Activated CD4-positive, alpha-beta T cell treated with anti-CD3 and anti-CD28 coated beads, Interleukin-2, amount 50 U/mL, for 48 hours (primary cell): Measurements from ENCODE around the gene SLC27A5.
"Not testable (repeated sequence)": the region's sequence is repeated elsewhere in the genome, so short reads cannot be mapped to it uniquely, and the experiment has no call there.

Experiments used
- DNase-seq, 2 experiments: peaks; one replicate each; pipeline ENCODE4 v3.0.0-alpha.2; 2020

SLC27A5 gene

GRCh38 chr19:58466760-58467589 lies 44.8 kb downstream of the SLC27A5 start, which contains the start of gene ZNF324:
ZNF324 (plus strand) TSS chr19:58467080; CDS start chr19:58469186, 2,106 bp downstream.
- peak; percentile 99 for DNase-seq

DNA sequence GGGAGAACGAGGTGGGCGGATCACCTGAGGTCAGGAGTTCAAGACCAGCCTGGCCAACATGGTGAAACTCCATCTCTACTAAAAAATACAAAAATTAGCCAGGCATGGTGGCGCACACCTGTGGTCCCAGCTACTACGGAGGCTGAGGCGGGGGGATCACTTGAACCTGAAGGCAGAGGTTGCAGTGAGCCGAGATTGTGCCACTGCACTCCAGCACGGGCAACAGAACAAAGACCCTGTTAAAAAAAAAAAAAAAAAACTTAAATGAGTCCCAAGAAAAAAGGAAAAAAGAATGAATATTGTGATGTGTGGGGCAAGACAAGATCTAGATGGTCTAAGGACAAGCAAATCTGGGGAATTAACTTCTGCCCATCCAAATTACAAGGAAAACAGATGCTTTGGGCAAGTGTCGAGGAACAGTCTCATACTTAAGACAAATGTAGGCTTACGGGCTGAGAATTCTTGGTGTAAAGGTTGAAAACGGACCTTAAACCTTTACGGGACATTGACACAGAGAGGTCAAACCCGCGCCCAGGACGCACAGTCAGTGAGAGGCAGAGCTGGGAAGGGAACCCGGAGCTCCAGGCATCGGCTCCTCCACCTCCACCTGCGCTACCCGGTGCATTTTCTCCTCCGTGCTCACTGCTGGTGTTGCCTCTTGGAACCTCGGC lies 45.6 kb downstream of the SLC27A5 start:
- no peak for DNase-seq

DNA sequence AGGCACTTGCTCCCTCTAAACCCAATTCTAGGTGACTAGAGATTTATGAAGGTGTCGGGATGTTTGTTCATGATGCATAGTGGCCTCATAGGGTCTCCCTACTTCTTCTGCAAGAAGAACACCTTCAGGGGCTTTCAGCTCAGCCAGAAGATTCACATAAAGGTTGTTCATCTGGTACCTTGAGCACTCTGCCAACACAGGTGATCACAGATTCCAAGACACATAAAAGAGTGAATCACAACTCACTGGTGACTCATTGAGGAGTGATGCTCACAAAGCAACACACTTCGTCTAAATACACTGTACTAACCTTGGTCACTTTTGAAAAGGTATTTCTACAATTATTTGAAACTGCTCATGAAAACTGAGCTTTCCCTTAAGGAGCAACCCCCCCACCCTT lies 51.8 kb downstream of the SLC27A5 start:
- no peak for DNase-seq

DNA sequence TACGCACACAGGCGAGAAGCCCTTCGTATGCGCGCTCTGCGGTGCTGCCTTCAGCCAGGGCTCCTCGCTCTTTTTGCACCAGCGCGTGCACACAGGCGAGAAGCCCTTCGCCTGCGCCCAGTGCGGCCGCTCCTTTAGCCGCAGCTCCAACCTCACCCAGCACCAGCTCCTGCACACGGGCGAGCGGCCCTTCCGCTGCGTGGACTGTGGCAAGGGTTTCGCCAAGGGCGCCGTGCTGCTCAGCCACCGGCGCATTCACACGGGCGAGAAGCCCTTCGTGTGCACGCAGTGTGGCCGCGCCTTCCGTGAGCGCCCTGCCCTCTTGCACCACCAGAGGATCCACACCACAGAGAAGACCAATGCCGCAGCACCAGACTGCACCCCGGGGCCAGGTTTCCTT lies 55.7 kb downstream of the SLC27A5 start:
- no peak for DNase-seq

DNA sequence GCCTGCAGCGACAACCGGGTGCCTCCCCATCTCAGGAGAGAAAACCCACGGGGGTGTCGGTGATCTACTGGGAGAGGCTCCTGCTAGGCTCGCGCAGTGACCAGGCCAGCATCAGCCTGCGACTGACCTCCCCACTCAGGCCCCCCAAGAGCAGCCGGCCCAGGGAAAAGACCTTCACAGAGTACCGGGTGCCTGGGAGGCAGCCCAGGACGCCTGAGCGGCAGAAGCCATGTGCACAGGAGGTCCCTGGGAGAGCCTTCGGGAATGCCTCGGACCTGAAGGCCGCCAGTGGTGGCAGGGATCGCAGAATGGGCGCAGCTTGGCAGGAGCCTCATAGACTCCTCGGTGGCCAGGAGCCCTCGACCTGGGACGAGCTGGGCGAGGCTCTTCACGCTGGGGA lies 56.5 kb downstream of the SLC27A5 start:
- DNase-seq = no peak

DNA sequence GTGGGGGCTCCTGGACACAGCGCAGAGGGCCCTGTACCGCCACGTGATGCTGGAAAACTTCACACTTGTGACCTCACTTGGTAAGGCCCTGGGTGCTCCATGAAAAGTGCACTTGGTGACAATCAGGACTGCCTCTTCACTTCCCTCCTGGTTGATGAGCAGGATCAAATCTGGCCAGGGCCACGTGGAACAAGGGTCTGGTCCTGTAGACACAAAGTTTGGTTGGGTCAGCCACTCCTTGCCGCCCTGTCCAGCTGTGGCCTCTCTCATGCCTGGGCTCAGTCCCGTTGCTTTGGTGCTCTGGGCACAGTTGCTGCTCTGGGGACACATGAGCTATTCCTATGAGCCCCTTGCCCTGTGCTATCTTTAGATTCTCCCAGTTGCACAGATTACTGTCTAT lies 58.0 kb downstream of the SLC27A5 start:
- DNase-seq = no peak

- peak; percentile 96 to 98 for DNase-seq
These were observed 60.3 kb downstream of the SLC27A5 start, which contains the start of gene ZNF324B for GRCh38 chr19:58451358-58452101. ZNF324B (plus strand) TSS chr19:58451622; CDS start chr19:58453702, 2,080 bp downstream.

- DNase-seq = no peak
These were observed 60.9 kb downstream of the SLC27A5 start for GRCh38 chr19:58450856-58451357.

DNA sequence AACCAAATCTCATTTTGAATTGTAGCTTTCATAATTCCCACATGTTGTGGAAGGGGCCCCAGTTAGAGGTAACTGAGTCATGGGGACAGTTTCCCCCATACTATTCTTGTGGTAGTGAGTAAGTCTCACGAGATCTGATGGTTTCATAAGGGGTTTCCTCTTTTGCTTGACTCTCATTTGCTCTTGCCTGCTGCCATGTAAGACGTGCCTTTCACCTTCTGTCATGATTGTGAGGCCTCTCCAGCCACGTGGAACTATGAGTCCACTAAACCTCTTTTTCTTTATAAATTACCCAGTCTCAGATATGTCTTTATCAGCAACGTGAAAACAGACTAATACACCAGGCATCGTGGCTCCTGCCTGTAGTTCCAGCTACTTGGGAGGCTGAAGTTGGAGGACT lies 61.8 kb downstream of the SLC27A5 start:
- DNase-seq = not testable (repeated sequence)

DNA sequence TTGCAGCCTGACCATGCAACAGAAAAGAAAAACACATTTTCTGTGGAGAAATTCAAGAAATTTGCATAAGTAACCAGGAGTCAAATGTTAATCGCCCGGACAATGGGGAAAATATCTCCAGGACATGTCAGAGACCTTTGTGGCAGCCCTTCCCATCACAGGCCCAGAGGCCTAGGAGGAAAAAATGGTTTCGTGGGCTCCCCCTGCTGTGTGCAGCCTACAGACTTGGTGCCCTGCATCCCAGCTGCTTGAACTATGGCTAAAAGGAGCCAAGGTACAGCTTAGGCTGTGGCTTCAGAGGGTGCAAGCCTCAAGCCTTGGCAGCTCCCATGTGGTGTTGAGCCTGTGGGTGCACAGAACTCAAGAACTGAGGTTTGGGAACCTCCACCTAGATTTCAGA lies 62.9 kb downstream of the SLC27A5 start:
- DNase-seq = not testable (repeated sequence)
